GM19467 (cell line): ENCODE measurements around the gene VSIG8.
A peak's percentile ranks its signal among the peaks of the same experiment; 100 is the strongest.

ENCODE experiments used
- ATAC-seq: cut with Tn5 transposase; IDR thresholded peaks from one replicate; pipeline ENCODE4 v1.9.1; 2021; ENCODE audit warnings: mild to moderate bottlenecking, moderate library complexity; ENCODE audit not compliant: unreplicated experiment

Gene VSIG8

DNA sequence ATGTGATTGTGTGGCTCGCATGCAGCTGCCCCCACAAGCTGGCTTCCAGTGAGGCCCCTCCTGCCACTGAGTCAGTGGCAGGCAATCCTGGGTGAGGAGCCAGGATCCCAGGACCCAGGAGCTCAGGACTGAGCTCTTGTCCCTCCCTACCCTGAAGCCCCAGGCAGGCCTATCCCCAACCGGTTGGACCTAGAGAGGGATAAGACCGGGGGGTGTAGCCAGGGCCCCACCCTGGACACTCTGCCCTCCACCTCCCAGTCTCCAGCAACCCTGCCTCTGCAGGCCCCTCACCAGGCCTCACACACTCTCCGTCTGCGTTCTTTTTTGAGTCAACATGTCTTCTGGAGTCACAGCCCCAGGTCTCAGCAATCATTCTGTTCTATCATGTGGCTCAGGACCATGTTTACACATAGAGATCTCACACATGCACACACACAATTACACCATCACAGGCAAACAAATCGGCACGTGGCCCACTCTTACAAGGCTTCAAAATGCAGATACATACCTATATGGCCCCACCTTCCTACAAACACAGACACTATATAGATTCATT lies 2.6 kb downstream of the VSIG8 start:
- ATAC-seq = no peak

DNA sequence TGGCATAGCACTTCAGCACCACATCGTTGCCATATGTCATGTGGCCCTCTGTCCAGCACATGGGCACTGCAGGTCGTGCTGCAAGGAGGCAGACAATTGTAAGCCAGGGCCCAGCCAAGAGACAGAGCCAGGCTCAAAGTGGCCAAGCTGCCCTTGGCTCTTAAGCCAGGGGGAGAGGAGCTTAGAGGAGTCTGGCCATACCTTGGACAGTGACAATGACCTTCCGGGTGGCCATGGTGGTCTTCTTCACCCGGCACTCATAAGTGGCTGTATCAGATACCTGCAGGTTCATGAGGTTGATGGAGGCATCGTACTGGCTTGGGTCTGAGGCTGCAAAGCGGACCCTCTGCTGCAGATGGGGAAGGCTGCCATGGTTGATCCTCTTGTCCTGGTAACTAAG lies 4.6 kb downstream of the VSIG8 start:
- ATAC-seq = no peak

- ATAC-seq = no peak
Observed at GRCh38 chr1:159856576-159856975, 5.9 kb downstream of the VSIG8 start.

GRCh38 chr1:159855709-159856108 lies 6.7 kb downstream of the VSIG8 start:
- no peak for ATAC-seq

DNA sequence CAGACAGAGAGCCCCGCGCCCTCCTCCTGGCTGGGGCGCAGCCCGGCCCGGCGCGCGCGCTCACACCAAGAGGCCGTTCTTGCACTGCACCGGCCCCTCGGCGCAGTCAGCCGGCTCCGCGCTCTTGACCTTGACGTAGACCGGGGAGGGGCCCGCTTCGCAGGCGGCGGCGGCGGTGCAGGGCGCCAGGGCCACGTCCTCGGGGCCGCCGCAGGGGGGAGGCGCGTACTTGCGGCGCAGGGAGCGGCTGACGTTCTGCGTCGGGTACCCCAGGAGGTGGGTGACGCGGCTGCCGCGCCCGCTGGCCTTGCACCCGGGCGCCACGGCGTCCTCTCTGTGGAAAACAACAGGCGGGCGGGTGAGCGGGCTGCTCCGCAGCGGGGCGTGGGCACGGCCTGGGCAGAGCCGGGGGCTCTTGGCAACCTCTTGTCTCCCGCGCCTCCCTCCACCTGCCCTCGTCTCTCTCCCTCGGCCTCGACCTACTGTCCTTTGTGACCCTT lies 7.7 kb downstream of the VSIG8 start:
- peak; percentile 77 for ATAC-seq

DNA sequence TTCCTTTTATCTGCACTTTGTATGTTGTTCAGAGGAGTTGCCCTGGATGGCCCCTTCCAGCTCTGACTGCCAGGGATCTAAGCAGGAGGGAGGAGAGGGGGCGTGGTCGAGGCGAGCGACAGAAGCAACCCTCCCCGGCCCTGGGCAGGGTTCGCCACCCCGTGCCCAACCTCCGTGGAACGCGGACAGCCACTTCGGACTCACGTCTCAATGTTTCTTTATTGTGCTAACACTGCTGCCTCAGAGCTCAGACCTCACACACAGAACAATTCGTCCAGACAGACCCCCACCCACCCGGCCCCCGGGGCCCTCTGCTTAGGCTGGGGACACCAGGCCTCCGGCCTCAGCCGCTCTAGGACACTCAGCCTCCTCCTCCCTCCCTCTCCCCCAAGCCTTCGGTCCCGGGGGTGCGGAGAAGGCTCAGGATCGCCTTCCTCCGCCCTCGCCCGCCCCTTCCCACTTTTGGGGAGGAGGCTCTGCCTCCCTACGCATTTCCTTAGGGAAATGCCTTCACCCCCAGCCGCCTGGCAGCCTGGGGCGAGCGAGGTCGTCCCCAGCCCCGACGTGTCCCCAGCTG lies 8.3 kb downstream of the VSIG8 start:
- ATAC-seq = no peak

DNA sequence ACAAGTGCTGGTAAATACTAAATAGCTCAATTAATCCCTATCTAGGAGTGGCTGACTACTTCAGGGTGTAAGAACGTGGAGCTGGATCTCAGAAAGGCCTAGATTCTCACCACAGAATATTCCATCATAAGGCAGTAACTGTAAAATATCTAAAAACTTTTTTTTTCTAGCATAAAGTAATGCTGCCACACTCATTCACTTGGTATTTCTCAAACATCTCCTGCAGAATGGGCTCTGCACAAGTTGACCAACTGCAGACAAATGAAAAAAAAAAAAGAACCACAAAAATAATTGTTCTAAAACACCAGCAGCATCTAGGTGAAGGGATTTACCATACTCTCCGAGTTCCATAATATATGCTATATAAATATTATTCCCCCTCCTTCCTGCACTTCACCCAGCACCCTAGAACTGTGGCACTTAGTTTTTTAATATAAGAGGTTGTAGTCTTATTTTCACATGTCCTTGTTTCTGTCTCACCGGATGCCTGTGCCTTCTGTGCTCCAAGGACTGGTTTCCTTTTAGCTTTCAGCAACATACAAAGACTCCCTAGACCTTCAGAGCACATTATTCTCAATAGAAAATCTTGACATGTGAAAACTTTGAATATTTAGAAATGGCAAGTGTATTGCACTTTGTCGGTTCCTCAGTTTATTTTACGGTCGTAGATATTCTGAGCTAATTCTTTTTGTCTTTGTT lies 8.9 kb downstream of the VSIG8 start:
- ATAC-seq = no peak

DNA sequence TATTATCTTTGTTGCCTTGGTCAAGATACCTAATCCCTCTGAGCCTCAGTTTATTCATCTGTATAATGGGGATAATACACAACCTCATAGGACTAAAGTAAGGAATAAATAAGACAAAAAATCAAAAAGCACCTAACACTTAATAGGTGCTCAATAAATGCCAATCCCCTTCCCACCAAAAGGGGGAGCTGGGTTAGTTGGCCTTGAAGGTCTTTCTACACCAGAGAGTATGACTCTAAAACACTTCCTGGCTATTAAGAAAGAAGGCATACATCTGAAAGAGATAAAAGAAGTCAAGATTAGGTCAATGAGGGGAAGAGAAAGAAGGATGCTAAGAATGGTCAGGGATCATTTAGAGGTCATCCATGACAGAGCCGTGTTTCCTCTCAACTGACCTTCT lies 11.1 kb downstream of the VSIG8 start:
- no peak for ATAC-seq

DNA sequence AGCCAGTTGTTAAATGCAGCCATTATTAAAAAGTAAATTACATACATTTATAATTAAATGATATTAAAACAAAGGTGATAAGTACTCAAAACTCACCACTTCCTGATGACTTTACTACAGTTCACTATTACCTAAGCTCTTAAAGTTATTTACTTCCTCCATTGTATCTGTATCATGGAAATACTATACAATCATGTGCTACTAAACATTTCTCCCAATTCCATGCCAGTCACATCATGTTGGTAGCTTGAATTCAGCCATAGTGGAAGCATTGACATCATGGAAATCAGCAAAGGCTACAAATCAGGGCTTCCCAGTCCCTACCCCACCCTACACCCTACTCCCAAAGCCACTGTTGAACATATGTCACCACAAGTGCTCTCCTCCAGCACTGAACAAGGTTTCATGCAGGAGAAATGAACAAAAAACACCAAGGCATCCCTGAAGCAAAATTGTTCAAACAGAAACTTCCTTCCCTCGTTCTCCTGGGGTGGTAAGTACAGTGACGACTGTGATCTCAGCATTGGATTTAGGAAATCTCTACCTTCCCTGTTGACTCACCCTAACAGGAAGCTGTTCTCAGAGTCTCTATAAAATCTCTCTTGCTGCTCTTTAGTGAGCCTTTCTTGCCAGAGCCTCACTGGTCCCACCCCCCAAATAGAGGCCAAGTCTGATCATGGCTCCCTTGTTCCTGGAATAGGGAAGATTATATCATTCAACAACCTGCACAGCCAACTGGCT lies 12.7 kb downstream of the VSIG8 start:
- no peak for ATAC-seq

GRCh38 chr1:159848326-159848725 lies 14.1 kb downstream of the VSIG8 start:
- no peak for ATAC-seq

DNA sequence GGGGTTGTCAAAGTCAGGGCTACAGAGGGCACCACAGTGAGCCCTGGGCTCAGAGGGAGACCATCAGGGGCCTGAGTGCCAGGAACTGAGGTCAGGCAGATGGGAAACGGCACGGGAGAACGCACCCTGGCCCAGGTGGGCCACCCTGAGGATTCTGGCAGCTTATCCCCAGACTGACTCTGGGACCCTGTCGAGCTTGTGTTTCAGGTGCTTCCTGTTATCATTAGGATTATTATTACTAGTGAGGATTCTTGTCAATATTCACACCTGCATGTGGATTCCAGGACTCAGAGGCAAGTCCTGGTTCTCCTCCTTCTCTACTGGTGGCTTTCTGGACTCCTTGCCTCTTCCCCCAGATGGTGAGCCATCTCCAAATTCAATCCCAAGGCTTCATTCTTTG lies 15.2 kb downstream of the VSIG8 start:
- ATAC-seq = no peak

DNA sequence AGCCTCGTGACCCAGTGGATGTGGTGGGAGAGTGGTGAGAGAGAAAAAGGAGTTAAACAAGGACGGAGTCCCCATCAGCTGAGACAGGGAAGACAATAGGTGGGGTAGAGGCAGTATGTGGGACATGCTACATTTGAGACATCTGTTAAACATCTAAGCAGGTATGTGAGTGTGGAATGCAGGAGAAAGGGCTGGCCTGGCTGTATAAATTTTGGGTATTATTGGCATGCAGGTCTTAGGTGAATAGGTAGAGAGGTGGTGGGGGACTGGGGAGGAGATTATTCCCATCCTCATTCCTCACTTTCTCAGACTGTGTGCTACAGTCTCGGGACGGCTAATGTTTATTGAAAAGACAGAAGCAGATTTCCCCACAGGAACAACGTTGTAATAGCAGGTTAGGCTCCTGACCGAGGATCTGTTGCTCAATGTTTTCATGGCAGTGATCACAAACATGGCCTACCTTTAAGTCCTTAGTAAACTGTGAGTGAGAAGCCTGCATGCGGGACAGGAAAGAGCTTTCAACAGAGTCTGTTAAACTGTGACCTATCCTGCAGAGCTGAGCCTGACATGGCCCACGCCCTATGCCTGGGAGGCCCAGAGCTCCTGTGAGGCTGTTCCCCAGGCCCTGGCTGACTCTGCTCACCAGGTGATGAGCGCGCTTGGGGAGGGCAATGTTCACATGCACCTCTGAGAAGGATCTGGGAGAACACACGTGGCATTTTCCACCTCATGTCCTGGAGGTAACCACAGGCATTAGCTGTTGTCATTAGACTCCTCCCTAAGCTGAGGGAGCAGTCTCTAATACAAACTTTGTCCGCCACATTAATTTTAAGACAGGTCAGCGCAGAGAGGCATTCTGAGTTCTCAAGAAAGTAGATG lies 16.5 kb downstream of the VSIG8 start:
- ATAC-seq = no peak

- ATAC-seq = no peak
Observed at GRCh38 chr1:159843459-159843858, 19.0 kb downstream of the VSIG8 start.

DNA sequence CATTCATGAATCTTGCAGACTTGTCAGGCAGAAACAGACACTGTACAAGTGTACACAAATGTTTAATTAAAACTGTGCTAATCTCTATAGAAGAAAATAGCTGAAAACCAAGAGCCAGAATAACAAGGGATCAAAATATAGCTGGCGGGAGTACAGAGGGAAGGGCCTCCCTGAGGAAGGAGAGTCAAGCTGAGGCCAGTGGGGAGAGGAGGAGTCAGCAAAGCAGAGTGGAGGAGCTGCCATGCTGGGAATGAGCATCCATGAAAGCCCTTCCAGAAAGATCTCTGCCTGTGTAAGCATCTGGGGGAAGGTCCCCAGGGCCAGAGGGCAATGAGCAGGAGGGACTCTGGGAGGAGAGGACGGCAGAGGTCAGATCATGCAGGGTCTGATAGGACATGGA lies 20.7 kb downstream of the VSIG8 start:
- ATAC-seq = no peak

DNA sequence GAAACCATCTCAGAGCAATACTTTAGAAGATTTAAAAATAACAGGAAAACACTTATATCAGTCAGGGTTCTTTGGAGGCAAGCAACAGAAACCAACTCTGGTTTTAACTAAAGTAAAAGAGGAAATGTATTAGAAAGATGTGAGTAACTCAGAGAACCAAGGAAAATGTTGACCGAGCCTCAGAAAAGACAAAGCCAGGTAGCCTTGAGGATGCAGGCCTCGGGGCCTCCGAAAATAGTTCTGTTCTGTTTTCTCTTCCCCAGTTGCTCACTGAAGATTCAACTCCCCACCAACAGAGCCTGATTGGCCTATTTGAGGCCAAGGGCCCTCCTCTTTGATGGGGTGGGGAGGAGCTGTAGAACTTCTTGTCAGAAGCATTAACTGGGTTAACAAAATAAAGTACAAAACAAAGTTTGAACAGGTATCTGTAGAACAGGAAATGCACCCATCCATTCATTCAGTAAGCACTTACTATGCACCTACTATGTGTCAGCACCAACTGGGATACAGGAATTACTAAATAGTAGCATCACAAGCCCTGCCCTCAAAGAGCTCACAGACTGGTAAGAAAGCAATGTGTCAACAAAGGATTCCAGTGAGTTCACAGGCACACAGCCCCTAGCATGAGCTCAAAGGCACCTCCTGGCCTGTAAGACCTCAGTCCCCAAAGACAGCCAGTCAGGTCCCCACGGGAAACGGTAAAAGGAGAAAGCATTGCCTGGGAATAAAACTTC lies 23.2 kb downstream of the VSIG8 start:
- peak; percentile 55 for ATAC-seq

- ATAC-seq = peak; percentile 33
Observed at GRCh38 chr1:159838715-159839114, 23.7 kb downstream of the VSIG8 start.

DNA sequence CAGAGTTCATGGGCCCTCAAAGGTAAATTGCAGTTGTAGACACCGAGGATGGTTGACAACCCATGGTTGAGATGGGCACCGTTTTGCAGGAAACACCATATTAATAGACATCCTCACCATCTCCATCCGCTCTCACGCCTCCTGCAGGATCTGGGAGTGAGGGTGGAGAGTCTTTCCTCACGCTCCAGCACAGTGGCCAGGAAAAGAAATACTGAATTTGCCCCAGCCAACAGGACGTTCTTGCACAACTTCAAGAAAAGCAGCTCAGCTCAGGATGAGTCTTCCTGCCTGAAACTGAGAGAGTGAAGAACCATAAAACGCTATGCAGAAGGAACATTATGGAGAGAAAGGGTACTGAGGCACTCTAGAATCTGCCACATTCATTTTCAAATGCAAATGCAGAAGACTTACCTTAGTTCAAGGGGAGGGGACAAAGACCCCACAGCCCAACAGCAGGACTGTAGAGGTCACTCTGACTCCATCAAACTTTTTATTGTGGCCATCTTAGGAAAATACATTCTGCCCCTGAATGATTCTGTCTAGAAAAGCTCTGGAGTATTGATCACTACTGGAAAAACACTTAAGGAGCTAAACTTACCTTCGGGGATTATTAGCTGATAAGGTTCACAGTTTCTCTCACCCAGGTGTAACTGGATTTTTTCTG lies 26.5 kb downstream of the VSIG8 start:
- ATAC-seq = no peak

DNA sequence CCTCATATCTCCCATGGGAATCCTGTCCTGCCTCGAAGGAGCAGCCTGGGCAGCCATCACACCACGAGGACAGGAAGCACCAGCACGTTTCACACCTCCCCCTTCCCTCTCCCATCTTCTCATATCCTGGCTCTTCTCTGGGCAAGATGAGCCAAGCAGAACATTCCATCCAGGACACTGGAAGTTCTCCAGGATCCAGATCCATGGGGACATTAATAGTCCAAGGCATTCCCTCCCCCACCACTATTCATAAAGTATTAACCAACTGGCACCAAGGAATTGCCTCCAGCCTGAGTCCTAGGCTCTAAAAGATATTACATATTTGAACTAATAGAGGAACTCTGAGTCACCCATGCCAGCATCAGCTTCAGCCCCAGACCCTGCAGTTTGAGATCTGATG lies 27.1 kb downstream of the VSIG8 start:
- no peak for ATAC-seq

GRCh38 chr1:159832309-159832708 lies 30.1 kb downstream of the VSIG8 start:
- no peak for ATAC-seq
